NCI-H748 (cell line): ENCODE measurements around the gene ITPK1.

Experiments
- DNase-seq: peaks from one replicate; lab custom pipeline; 2025; ENCODE audit not compliant: unreplicated experiment; lab: John Stamatoyannopoulos, UW

ITPK1 gene

GRCh38 chr14:93085911-93086310, 29.8 kb downstream of the ITPK1 start:
- DNase-seq: no peak

GRCh38 chr14:93084866-93085857, 30.6 kb downstream of the ITPK1 start:
- no peak for DNase-seq

DNA sequence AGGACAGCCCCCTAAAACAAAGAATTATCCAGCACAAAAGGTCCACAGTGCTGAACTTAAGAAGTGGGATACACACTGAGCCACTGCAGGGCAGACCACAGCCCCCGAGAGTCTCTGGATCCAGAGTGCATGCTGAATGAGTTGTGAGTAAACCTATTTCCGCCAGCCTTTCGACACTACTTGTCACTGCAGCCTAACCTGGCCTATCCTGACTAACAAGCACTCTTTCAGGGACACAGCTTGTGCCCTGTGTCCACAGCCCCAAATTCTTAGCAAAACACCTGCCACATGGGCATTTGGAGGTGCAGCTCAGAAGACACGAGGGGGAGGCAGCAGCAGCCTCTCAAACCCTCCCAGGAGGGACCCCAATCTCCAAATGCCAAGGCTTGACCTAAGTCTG, 31.3 kb downstream of the ITPK1 start:
- DNase-seq: no peak

GRCh38 chr14:93083917-93084316, 31.8 kb downstream of the ITPK1 start:
- DNase-seq: no peak

GRCh38 chr14:93082576-93083001, 33.1 kb downstream of the ITPK1 start:
- no peak for DNase-seq

- no peak for DNase-seq
These were observed 33.7 kb downstream of the ITPK1 start for GRCh38 chr14:93081876-93082570.

DNA sequence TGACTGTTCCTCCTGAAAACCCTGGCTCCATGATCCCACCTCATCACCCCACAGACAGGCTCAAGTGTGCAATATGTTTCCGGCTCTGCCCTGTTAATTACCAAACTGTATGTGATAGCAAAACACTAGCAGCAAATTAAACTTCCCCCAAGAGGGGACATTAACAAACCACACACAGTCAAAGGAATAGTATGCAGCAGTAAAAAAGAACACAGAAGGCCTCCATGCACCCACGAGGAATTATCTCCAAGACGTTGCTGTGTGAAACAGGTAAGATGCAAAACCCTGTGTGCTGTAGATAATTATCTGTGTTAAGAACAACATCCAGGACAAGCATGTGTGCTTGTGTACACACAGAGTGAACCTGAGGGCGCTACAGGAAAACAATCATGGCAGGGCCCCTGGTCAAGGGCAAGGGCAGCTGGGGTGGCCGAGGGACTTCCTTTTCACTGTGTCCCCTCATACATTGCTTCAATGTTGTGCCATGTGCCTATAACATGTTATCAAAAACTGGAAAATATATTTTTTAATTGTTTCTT, 35.8 kb downstream of the ITPK1 start:
- DNase-seq: no peak

- no peak for DNase-seq
These were observed 36.4 kb downstream of the ITPK1 start for GRCh38 chr14:93079321-93079720.

- no peak for DNase-seq
These were observed 36.9 kb downstream of the ITPK1 start for GRCh38 chr14:93078870-93079269.

- DNase-seq: no peak
These were observed 39.0 kb downstream of the ITPK1 start for GRCh38 chr14:93076755-93077154.

- no peak for DNase-seq
These were observed 39.8 kb downstream of the ITPK1 start for GRCh38 chr14:93075891-93076290.

DNA sequence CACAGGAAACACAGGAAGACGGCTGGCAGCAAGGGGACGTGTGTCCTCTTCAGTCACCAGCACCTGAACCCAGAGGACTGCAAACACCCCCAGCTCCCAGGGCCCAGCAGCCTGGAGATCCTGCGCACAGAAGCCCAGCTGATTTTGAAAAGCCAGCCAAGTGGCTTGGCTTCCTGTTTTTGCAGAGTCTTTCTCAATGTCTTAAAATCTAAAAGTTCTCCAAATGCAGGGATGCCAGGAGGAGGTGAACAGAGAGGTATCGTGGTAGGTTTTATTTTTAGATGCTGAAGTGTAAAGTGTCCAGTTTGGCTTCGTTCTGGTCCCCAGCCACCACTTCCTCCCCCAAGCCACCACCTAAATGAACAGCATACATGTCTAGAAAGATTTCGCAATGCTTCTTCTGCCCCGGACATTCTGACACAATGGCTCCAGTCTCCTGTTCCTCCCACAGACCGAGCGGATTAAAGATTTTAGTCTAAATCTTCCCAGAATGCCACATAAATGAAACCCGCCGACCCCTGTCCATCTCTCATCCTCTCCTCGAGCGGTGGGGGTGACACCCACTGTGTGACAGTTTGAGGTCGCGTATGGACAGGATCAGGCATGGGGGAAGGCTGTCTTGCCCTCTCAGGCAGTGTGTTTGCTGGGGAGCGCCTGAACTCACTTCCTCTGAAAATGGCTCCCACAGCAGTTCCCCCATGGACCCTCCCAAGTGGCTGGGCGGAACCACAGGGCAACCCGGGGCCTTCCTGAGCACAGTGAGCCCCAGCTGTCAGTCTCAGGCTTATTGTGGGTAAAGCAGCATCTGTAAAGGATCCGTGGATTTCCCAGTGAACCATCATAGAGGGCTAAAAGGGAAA, 41.6 kb downstream of the ITPK1 start:
- no peak for DNase-seq

GRCh38 chr14:93073358-93073707, 42.4 kb downstream of the ITPK1 start:
- DNase-seq: no peak

DNA sequence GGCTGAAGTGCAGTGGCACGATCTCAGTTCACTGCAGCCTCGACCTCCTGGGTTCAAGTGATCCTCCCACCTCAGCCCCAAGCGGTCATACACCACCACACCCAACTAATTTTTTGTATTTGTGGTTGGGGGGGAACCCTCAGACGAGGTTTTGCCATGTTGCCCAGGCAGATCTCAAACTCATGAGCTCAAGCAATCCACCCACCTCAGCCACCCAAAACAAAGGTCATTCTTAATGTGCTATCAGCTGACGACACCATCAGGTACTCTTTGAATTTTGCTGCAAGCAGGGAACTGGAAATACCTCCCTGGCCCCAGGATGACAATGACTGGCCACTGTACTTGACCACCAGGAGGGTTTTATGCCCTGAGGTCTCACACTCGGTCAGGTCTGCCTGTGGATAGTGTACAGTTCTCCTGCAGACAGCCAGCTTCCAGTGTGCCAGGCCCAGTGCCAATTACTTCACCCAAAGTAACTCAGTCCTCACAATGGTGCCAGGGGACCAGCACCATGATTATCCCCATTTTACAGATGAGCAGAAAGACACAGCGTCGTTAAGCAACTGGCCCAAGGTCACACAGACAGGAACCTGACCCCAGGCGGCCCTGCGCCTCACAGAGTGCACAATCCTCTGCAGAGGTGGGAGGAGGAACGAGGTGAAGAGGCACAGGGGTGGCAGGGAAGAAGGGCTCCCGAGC, 42.9 kb downstream of the ITPK1 start:
- DNase-seq: no peak

GRCh38 chr14:93068711-93069110, 47.0 kb downstream of the ITPK1 start:
- DNase-seq: no peak

DNA sequence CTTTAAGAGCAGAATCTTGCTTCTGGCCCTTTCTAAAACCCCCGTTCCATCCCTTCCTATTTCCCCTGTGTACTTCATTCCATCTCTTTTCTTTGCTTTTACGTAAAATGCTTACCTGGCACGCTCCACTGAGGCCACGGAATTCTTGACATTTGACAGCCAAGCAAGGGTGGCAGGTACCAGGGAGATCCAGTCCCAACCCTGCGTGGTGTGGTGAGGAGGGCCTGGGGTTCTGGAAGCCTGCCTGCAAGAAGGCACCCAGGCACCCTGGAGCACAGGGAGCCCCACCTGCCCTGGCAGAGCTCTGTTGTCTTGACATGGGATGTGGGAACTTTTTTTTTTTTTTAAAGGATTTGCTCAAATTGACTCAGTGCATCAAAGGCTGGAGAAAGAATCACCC, 48.6 kb downstream of the ITPK1 start:
- no peak for DNase-seq

- no peak for DNase-seq
These were observed 50.4 kb downstream of the ITPK1 start for GRCh38 chr14:93065272-93065730.

DNA sequence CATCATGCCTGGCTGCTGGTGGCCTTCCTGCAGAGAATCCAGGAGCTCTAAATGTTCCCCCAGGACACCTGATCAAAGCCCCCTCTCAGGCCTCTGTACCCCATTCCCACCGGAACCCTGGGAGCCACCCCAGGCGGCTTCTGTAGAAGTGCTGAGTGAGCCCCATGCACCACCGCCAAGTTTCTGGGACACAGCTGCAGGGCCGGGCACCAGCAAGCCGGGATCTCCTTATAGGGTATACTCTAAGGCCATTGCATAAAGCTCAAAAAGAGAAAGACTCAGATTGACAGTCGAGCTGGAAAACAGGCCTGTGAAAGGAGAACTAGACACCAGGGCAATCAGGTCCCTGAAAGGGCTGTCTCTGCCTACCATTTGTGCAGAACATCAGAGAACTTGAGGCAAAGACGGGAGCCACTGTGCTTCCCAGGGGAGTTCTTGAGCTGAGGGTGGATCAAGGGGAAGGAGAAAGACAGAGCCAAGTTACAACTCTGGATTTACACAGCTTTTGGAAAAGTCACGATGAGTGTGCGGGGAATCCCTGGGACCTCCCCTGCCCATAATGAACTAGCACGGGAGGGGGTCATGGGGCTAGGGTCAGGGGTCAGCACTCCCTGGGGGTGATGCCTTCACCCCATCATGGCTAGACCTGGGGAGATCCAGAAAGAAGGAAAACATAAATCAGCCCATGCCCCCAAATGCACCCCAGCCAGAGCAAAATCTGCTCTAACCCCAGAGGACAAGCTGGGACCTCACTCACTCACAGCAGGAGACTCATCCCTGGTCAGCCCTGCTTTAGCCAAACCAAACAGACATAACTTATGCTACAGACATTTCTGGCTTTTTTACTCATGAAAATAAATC, 51.1 kb downstream of the ITPK1 start:
- no peak for DNase-seq

GRCh38 chr14:93063393-93063792, 52.3 kb downstream of the ITPK1 start:
- no peak for DNase-seq
